Activated B cell treated with CpG ODN at 0.5 μM for 24 hours (primary cell): ENCODE measurements around the gene FOXP1. TPM values are rescaled to one million over a fixed set of nuclear protein-coding genes. Genes with fewer than 3 reads are reported as not detected.

Experiments used
- ATAC-seq: fragments of 200-7000 bp; cut with Tn5 transposase; one replicate; pipeline ENCODE4 v1.10.0; 2021; ENCODE audit warnings: low read depth, mild to moderate bottlenecking, moderate library complexity
- CTCF ChIA-PET: fragments of 350-600 bp; sonication (Branson Sonifier 250); formaldehyde crosslinking; loops from one replicate; lab custom pipeline; 2021; ENCODE audit warnings: antibody characterized with exemption; lab: Charles Lee
- POLR2A ChIA-PET: fragments of 350-600 bp; sonication (Branson Sonifier 250); formaldehyde crosslinking; loops from one replicate; lab custom pipeline; 2021; ENCODE audit warnings: antibody characterized with exemption; lab: Charles Lee
- DNase-seq: peaks from one replicate; pipeline ENCODE4 v3.0.0; 2022
- H3K27ac Mint-ChIP-seq: one replicate; pipeline ENCODE4 v1.8.0; 2020; ENCODE audit warnings: mixed read lengths
- H3K27me3 Mint-ChIP-seq: one replicate; pipeline ENCODE4 v1.8.0; 2021; ENCODE audit warnings: mixed read lengths
- H3K36me3 Mint-ChIP-seq: one replicate; pipeline ENCODE4 v1.8.0; 2021; ENCODE audit warnings: low read depth, mixed read lengths
- H3K4me1 Mint-ChIP-seq: one replicate; pipeline ENCODE4 v1.8.0; 2021; ENCODE audit warnings: mixed read lengths
- H3K4me3 Mint-ChIP-seq: one replicate; pipeline ENCODE4 v1.8.0; 2020; ENCODE audit warnings: mild to moderate bottlenecking, mixed read lengths
- H3K9me3 Mint-ChIP-seq: one replicate; pipeline ENCODE4 v1.8.0; 2020; ENCODE audit warnings: mixed read lengths
- CTCF ChIP-seq: fragments of 200-600 bp; IDR thresholded peaks from one replicate; pipeline ENCODE4 v1.8.0; 2022; ENCODE audit warnings: antibody characterized with exemption, mild to moderate bottlenecking
- intact Hi-C: fragments of 100-400 bp; cut with micrococcal nuclease; formaldehyde crosslinking; loops from one replicate; pipeline ENCODE4 v1.15.1; 2024
- total RNA-seq: library from RNA; stranded (reverse); gene quantifications from 2 replicates; pipeline ENCODE4 v1.2.3, GENCODE V29; 2022

The FOXP1 gene
- total RNA-seq, 1 donor from 2014 or later: 563 TPM

- peaks cover 72% of the 10 kb centered on the region for H3K4me1 Mint-ChIP-seq
- ATAC-seq (no peak), DNase-seq (no peak)
- no peak overlapping the region for H3K4me3 Mint-ChIP-seq
- CTCF ChIA-PET: interaction anchor here (0.9 kb wide), 1 partner anchor 47 kb away, joined by 3 read pairs; no protein-coding TSS in a partner anchor
- H3K27me3 Mint-ChIP-seq: no peaks in the 10 kb centered on the region
- peaks cover 6% of the 10 kb centered on the region for H3K9me3 Mint-ChIP-seq
- POLR2A ChIA-PET: interaction anchor here (0.6 to 0.9 kb wide), 4 partner anchors 11 to 101 kb away, joined by 3 read pairs; no protein-coding TSS in a partner anchor
- intact Hi-C loops: no loop called here
- peaks cover 36% of the 10 kb centered on the region for H3K36me3 Mint-ChIP-seq
- H3K27ac Mint-ChIP-seq: no peak overlapping the region
- TF ChIP-seq CTCF: no peak
Observed at GRCh38 chr3:71491154-71491752, 92.3 kb downstream of the FOXP1 start.

GRCh38 chr3:71490692-71491091 lies 92.8 kb downstream of the FOXP1 start:
- Mint-ChIP-seq H3K27ac (no peak overlapping the region), H3K9me3 (peaks cover 6% of the 10 kb centered on the region)
- DNase-seq: no peak

GRCh38 chr3:71489315-71489761 lies 94.2 kb downstream of the FOXP1 start:
- H3K27me3 Mint-ChIP-seq: no peaks in the 10 kb centered on the region
- intact Hi-C loops: no loop called here
- H3K4me1 Mint-ChIP-seq: peaks cover 65% of the 10 kb centered on the region

More at GRCh38 chr3:71490692-71491091, 92.8 kb downstream of the FOXP1 start:
- Mint-ChIP-seq H3K36me3 (peaks cover 33% of the 10 kb centered on the region), H3K4me1 (peaks cover 70% of the 10 kb centered on the region), H3K4me3 (no peak overlapping the region), H3K27me3 (no peaks in the 10 kb centered on the region)
- no peak for TF ChIP-seq CTCF
- no peak for ATAC-seq
- intact Hi-C loops: no loop called here
- POLR2A ChIA-PET: interaction anchor here (0.7 to 0.9 kb wide), 2 partner anchors 10 to 12 kb away, joined by 3 read pairs; no protein-coding TSS in a partner anchor
- CTCF ChIA-PET: no interaction called here

GRCh38 chr3:71488882-71489281 lies 94.6 kb downstream of the FOXP1 start:
- Mint-ChIP-seq H3K36me3 (peaks cover 35% of the 10 kb centered on the region), H3K9me3 (peaks cover 6% of the 10 kb centered on the region), H3K27ac (no peak overlapping the region), H3K4me3 (no peak overlapping the region), H3K4me1 (peaks cover 62% of the 10 kb centered on the region), H3K27me3 (no peaks in the 10 kb centered on the region)
- DNase-seq: no peak
- ChIA-PET CTCF (no interaction called here), POLR2A (interaction anchor here (0.7 kb wide), 1 partner anchor 45 kb away, joined by 3 read pairs; no protein-coding TSS in a partner anchor)
- ATAC-seq: no peak
- intact Hi-C loops: no loop called here
- TF ChIP-seq CTCF: no peak

More at GRCh38 chr3:71489315-71489761, 94.2 kb downstream of the FOXP1 start:
- Mint-ChIP-seq H3K4me3 (no peak overlapping the region), H3K27ac (no peak overlapping the region), H3K36me3 (peaks cover 35% of the 10 kb centered on the region), H3K9me3 (peaks cover 6% of the 10 kb centered on the region)
- DNase-seq: no peak
- POLR2A ChIA-PET: no interaction called here
- no peak for TF ChIP-seq CTCF
- CTCF ChIA-PET: no interaction called here
- no peak for ATAC-seq

- intact Hi-C loops: no loop called here
- Mint-ChIP-seq H3K4me1 (peaks cover 65% of the 10 kb centered on the region), H3K27ac (peak overlapping the region; percentile 75), H3K36me3 (peaks cover 34% of the 10 kb centered on the region), H3K27me3 (no peaks in the 10 kb centered on the region), H3K4me3 (no peak overlapping the region), H3K9me3 (peaks cover 6% of the 10 kb centered on the region)
- no peak for ATAC-seq
- DNase-seq: no peak
- ChIA-PET POLR2A (interaction anchor here (0.7 kb wide), 1 partner anchor 45 kb away, joined by 3 read pairs; no protein-coding TSS in a partner anchor), CTCF (no interaction called here)
- TF ChIP-seq CTCF: no peak
Observed at GRCh38 chr3:71488391-71488809, 95.1 kb downstream of the FOXP1 start.
